H1 (cell line): Measurements from ENCODE around the gene FADS3. TPM values are rescaled to one million over a fixed set of nuclear protein-coding genes. Genes with fewer than 3 reads are reported as not detected.

Source experiments
- CTCF ChIA-PET: fragments of 300-600 bp; sonication (Branson Sonifier 250); formaldehyde crosslinking; loops from one replicate; lab custom pipeline; 2021; ENCODE audit not compliant: partially characterized antibody; lab: Charles Lee
- POLR2A ChIA-PET: fragments of 300-600 bp; sonication (Branson Sonifier 250); formaldehyde crosslinking; loops from one replicate; lab custom pipeline; 2021; ENCODE audit warnings: inconsistent platforms; ENCODE audit not compliant: partially characterized antibody; lab: Charles Lee
- DNase-seq, 2 experiments: peaks; one replicate each; pipeline versions ENCODE4 v3.0.0 to v3.0.0-alpha.2; 2010 to 2022; ENCODE audit warnings: low spot score in 2 of 2, low read depth in 1 of 2, mixed read lengths in 1 of 2
- FAIRE-seq: peaks from 2 replicates; lab custom pipeline; 2011; peaks lifted over from hg19 to GRCh38; lab: Jason Lieb, UNC
- H2AFZ ChIP-seq: 2 replicates; pipeline ENCODE4 v1.8.1; 2012; ENCODE audit warnings: low read length, inconsistent platforms
- H2AK5ac ChIP-seq: 2 replicates; pipeline ENCODE4 v1.6.1; 2013; ENCODE audit warnings: low read depth, low read length
- H2BK120ac ChIP-seq: replicated peaks from 2 replicates; pipeline ENCODE3; 2013; ENCODE audit warnings: low read depth, low read length, inconsistent platforms
- H2BK12ac ChIP-seq: 2 replicates; pipeline ENCODE4 v1.6.1; 2013; ENCODE audit warnings: low read depth, low read length
- H2BK15ac ChIP-seq: 2 replicates; pipeline ENCODE4 v1.6.1; 2013; ENCODE audit warnings: low read length
- H2BK20ac ChIP-seq: 2 replicates; pipeline ENCODE4 v1.6.1; 2013; ENCODE audit warnings: low read length
- H2BK5ac ChIP-seq: 2 replicates; pipeline ENCODE4 v1.6.1; 2013; ENCODE audit warnings: low read depth, low read length
- H3K14ac ChIP-seq: 2 replicates; pipeline ENCODE4 v1.6.1; 2013; ENCODE audit warnings: inconsistent platforms; ENCODE audit not compliant: insufficient read length
- H3K18ac ChIP-seq: 2 replicates; pipeline ENCODE4 v1.6.1; 2013; ENCODE audit warnings: low read length; ENCODE audit errors: extremely low read depth
- H3K23ac ChIP-seq: 2 replicates; pipeline ENCODE4 v1.6.1; 2013; ENCODE audit warnings: inconsistent platforms; ENCODE audit not compliant: insufficient read length
- H3K23me2 ChIP-seq: 2 replicates; pipeline ENCODE4 v1.6.1; 2013; ENCODE audit warnings: low read depth, low read length
- H3K27ac ChIP-seq: 2 replicates; pipeline ENCODE4 v1.6.1; 2011; ENCODE audit warnings: low read depth, low read length, inconsistent platforms
- H3K27me3 ChIP-seq, 4 experiments: replicated peaks in 1 of 4; 1 replicate in 1 of 4; 2 replicates in 3 of 4; pipeline versions ENCODE4 v1.6.1 to v1.8.1; 2011 to 2013; ENCODE audit warnings: low read length in 3 of 4, mild to moderate bottlenecking in 3 of 4, inconsistent platforms in 2 of 4, mixed read lengths in 2 of 4, moderate library complexity in 1 of 4; ENCODE audit not compliant: control insufficient read depth in 3 of 4, insufficient read depth in 3 of 4; ENCODE audit errors: extremely low read depth in 1 of 4
- H3K36me3 ChIP-seq, 4 experiments: 2 replicates each; pipeline versions ENCODE4 v1.6.1 to v1.8.1; 2011 to 2013; ENCODE audit warnings: mild to moderate bottlenecking in 4 of 4, low read length in 3 of 4, moderate library complexity in 2 of 4, control low read depth in 1 of 4, inconsistent platforms in 1 of 4; ENCODE audit not compliant: insufficient read depth in 4 of 4, control insufficient read depth in 2 of 4
- H3K4ac ChIP-seq: replicated peaks from 2 replicates; pipeline ENCODE3; 2013; ENCODE audit warnings: low read length, low read depth, mixed read lengths, inconsistent platforms; ENCODE audit not compliant: insufficient read length
- H3K4me1 ChIP-seq, 4 experiments: replicated peaks in 1 of 4; 1 replicate in 1 of 4; 2 replicates in 3 of 4; pipeline versions ENCODE4 v1.6.1 to v1.8.1; 2011 to 2013; ENCODE audit warnings: low read length in 3 of 4, inconsistent platforms in 2 of 4, mixed read lengths in 1 of 4; ENCODE audit not compliant: insufficient read depth in 4 of 4, control insufficient read depth in 3 of 4
- H3K4me2 ChIP-seq, 2 experiments: 2 replicates each; pipeline versions ENCODE4 v1.6.1 to v1.8.1; 2011 to 2013; ENCODE audit warnings: low read depth in 2 of 2, low read length in 2 of 2, control low read depth in 1 of 2, inconsistent platforms in 1 of 2, mild to moderate bottlenecking in 1 of 2; ENCODE audit not compliant: insufficient read depth in 1 of 2
- H3K4me3 ChIP-seq, 4 experiments: fragments of 200-600, 300-600 bp in 1 of 4; sonication (generic), shearing (Covaris generic), sonication (Bioruptor Twin) in 1 of 4; 2 replicates each; pipeline versions ENCODE4 v1.5.1 to v1.8.1; 2011 to 2016; ENCODE audit warnings: low read length in 4 of 4, low read depth in 3 of 4, control low read depth in 2 of 4, inconsistent platforms in 2 of 4, mild to moderate bottlenecking in 2 of 4, mixed read lengths in 1 of 4, moderate library complexity in 1 of 4; ENCODE audit not compliant: insufficient read depth in 2 of 4; ENCODE audit errors: extremely low read depth in 1 of 4
- H3K56ac ChIP-seq: replicated peaks from 2 replicates; pipeline ENCODE3; 2013; ENCODE audit warnings: low read depth, mild to moderate bottlenecking, mixed read lengths, low read length, inconsistent platforms; ENCODE audit not compliant: insufficient read length
- H3K79me1 ChIP-seq: 2 replicates; pipeline ENCODE4 v1.6.1; 2013; ENCODE audit warnings: low read depth, low read length, control low read depth
- H3K79me2 ChIP-seq, 2 experiments: 2 replicates each; pipeline versions ENCODE4 v1.6.1 to v1.8.1; 2012 to 2013; ENCODE audit warnings: low read length in 2 of 2, mild to moderate bottlenecking in 2 of 2, inconsistent platforms in 1 of 2; ENCODE audit not compliant: insufficient read depth in 2 of 2, control insufficient read depth in 1 of 2
- H3K9ac ChIP-seq, 4 experiments: replicated peaks in 1 of 4; 1 replicate in 1 of 4; 2 replicates in 3 of 4; pipeline versions ENCODE4 v1.6.1 to v1.8.1; 2011 to 2013; ENCODE audit warnings: low read depth in 3 of 4, low read length in 3 of 4, control low read depth in 2 of 4, mild to moderate bottlenecking in 2 of 4, moderate library complexity in 2 of 4, inconsistent platforms in 1 of 4; ENCODE audit errors: extremely low read depth in 1 of 4
- H3K9me3 ChIP-seq, 2 experiments: 2 replicates each; pipeline versions ENCODE4 v1.6.1 to v1.8.1; 2012 to 2013; ENCODE audit warnings: mild to moderate bottlenecking in 2 of 2, moderate library complexity in 2 of 2, control low read depth in 1 of 2, inconsistent platforms in 1 of 2, low read depth in 1 of 2, low read length in 1 of 2, mixed read lengths in 1 of 2; ENCODE audit not compliant: insufficient read depth in 2 of 2
- H4K20me1 ChIP-seq, 2 experiments: replicated peaks in 1 of 2; 2 replicates each; pipeline versions ENCODE3 to v1.8.1; 2011 to 2013; ENCODE audit warnings: inconsistent platforms in 2 of 2, low read length in 2 of 2, mild to moderate bottlenecking in 1 of 2; ENCODE audit not compliant: insufficient read depth in 2 of 2, control insufficient read depth in 1 of 2
- H4K5ac ChIP-seq: 2 replicates; pipeline ENCODE4 v1.6.1; 2013; ENCODE audit warnings: low read length, low read depth, mixed read lengths, inconsistent platforms; ENCODE audit not compliant: insufficient read length
- H4K8ac ChIP-seq: 2 replicates; pipeline ENCODE4 v1.8.0; 2013; ENCODE audit warnings: mild to moderate bottlenecking, moderate library complexity, low read length, inconsistent platforms; ENCODE audit not compliant: insufficient read depth; ENCODE audit errors: extremely low read depth
- H4K91ac ChIP-seq: replicated peaks from 2 replicates; pipeline ENCODE3; 2013; ENCODE audit warnings: low read length, mixed read lengths, inconsistent platforms; ENCODE audit not compliant: insufficient read length
- CBX8 ChIP-seq: fragments of 300-800, 300-1000 bp; sonication (generic); IDR thresholded peaks from 2 replicates; pipeline ENCODE4 v1.7.1; 2016; ENCODE audit warnings: low read depth, low read length, borderline replicate concordance
- CEBPB ChIP-seq: IDR thresholded peaks from 2 replicates; pipeline ENCODE4 v1.6.1; 2012; ENCODE audit warnings: low read depth, low read length
- RBBP5 ChIP-seq: IDR thresholded peaks from 2 replicates; pipeline ENCODE4 v1.7.1; 2012; ENCODE audit warnings: low read depth, mild to moderate bottlenecking, inconsistent platforms, low read length, moderate library complexity, borderline replicate concordance
- SP1 ChIP-seq: IDR thresholded peaks from 2 replicates; pipeline ENCODE4 v1.6.1; 2011; ENCODE audit warnings: low read depth, low read length
- YY1 ChIP-seq: IDR thresholded peaks from 2 replicates; pipeline ENCODE4 v1.6.1; 2011; ENCODE audit warnings: low read depth, mild to moderate bottlenecking, low read length
- WGBS, 2 experiments: shearing (Covaris generic) in 1 of 2; methylation state at CpG; one replicate each; pipeline versions ENCODE4 v1.1.6 to v1.1.7; 2013 to 2015; ENCODE audit warnings: low lambda C conversion rate in 2 of 2, mixed read lengths in 2 of 2, inconsistent platforms in 1 of 2, low coverage in 1 of 2, missing lambda C conversion rate in 1 of 2; ENCODE audit not compliant: insufficient replicate concordance in 2 of 2, insufficient coverage in 1 of 2, insufficient read length in 1 of 2; ENCODE audit errors: extremely low coverage in 1 of 2, missing lambda C conversion rate in 1 of 2; 5-methylcytosine and 5-hydroxymethylcytosine counted together
- polyA plus RNA-seq, 7 experiments: library from polyadenylated mRNA; depleted of rRNA in 3 of 7; stranded (reverse) in 5 of 7; unstranded in 2 of 7; fragments of >200 nt in 5 of 7; fragments of 200-250 nt in 2 of 7; gene quantifications; 1 replicate in 5 of 7; 2 replicates in 1 of 7; 4 replicates in 1 of 7; pipeline versions ENCODE4 v1.2.1 to v1.2.3, GENCODE V29; 2011 to 2013; ENCODE audit warnings: missing spikeins in 2 of 7, mixed read lengths in 2 of 7
- total RNA-seq: library from RNA; stranded (reverse); fragmentation: NEBNext Ultra II Directional; extraction: Animal tissue kit (Norgen Biotek cat#: 25700); gene quantifications from 2 replicates; pipeline ENCODE4 v1.2.1, GENCODE V29; 2021

The FADS3 gene
- total and polyA plus RNA-seq, 2 of the 8 experiments (the other 6 are each of a cell fraction or from before 2014, with no cell fraction given): 43.8 to 76.3 TPM

- H2BK5ac ChIP-seq: 0 out of 2 replicates have a peak overlapping the region, but pooled peaks have one; percentile 29
- POLR2A ChIA-PET: interaction anchor here (1.2 to 9.9 kb wide), 9 partner anchors 8 to 48 kb away, joined by 3 to 210 read pairs (median 4); partner anchors contain the start of gene FADS1
- TF ChIP-seq YY1 (no peak), CBX8 (no peak), RBBP5 (no peak), SP1 (no peak), CEBPB (no peak)
- TF ChIP-seq, all 59 proteins: peak for 0
- Histone ChIP-seq H3K27me3 (no peaks in the 10 kb centered on the region), H3K14ac (no peak overlapping the region), H4K91ac (no peak overlapping the region), H3K4me2 (peak overlapping the region; percentile 96 to 98), H4K8ac (no peak overlapping the region), H4K20me1 (peaks cover 19 to 35% of the 10 kb centered on the region in 2 experiments), H3K9me3 (no peaks in the 10 kb centered on the region), H3K56ac (no peak overlapping the region), H3K4me3 (peak overlapping the region; percentile 77 to 96 (median 86); a peak in 7 of 8 replicates), H2BK120ac (no peak overlapping the region), H3K79me1 (peaks cover 21% of the 10 kb centered on the region), H3K23ac (no peak overlapping the region), H2BK15ac (no peak overlapping the region), H3K18ac (no peak overlapping the region), H3K36me3 (peaks cover 0 to 4% (median 4%) of the 10 kb centered on the region in 4 experiments; a peak in 2 of 8 replicates), H2BK20ac (no peak overlapping the region), H2AFZ (no peak overlapping the region), H3K27ac (no peak overlapping the region), H3K4ac (no peak overlapping the region), H2AK5ac (no peak overlapping the region), H3K4me1 (peaks cover 16 to 48% (median 32%) of the 10 kb centered on the region in 4 experiments), H3K9ac (peak overlapping the region in 1 of 4 experiments; percentile 8; a peak in 1 of 7 replicates), H3K79me2 (peaks cover 29 to 68% of the 10 kb centered on the region in 2 experiments), H2BK12ac (no peak overlapping the region), H3K23me2 (peaks cover 14% of the 10 kb centered on the region), H4K5ac (no peak overlapping the region)
- WGBS, 2 experiments: 81% methylated on average over 8 of the region's 8 CpGs; no CpG with 5 or more reads in 1 of the 2 experiments
- FAIRE-seq (no peak), DNase-seq (no peak)
- CTCF ChIA-PET: interaction anchor here (0.8 to 3.2 kb wide), 8 partner anchors 10 to 80 kb away, joined by 3 to 16 read pairs (median 4); partner anchors contain the start of gene FADS1
These were observed 60.9 kb downstream of the FADS3 start for GRCh38 chr11:61830237-61831105.
